ENCODE measurements around the gene ANKH.
"Not testable (repeated sequence)": the region's sequence is repeated elsewhere in the genome, so short reads cannot be mapped to it uniquely, and the experiment has no call there.

ANKH gene

GRCh38 chr5:14879937-14880589 lies 8.5 kb upstream of the ANKH start:
- H3K4me3 ChIP-seq: no peak overlapping the region
- no peak overlapping the region for H3K27ac ChIP-seq
- no peak for DNase-seq (ENCODE audit: low read depth, low spot score)
- TF ChIP-seq FOXP2 (optimal IDR thresholded peaks at IDR 0.05; ENCODE audit: control extremely low read depth, extremely low read length, insufficient read depth) (no peak), POLR2AphosphoS5 (IDR thresholded peaks at IDR 0.05; ENCODE audit: borderline replicate concordance, low read depth, low read length) (no peak), EZH2 (IDR thresholded peaks at IDR 0.05) (no peak)
- no peaks in the 10 kb centered on the region for H3K9me3 ChIP-seq (ENCODE audit: low read depth, low read length)
- no peak overlapping the region for H3K9ac ChIP-seq (ENCODE audit: insufficient read length)
- H3K36me3 ChIP-seq (ENCODE audit: insufficient read depth, low read length): no peaks in the 10 kb centered on the region

- TF ChIP-seq POLR2AphosphoS5 (IDR thresholded peaks at IDR 0.05; ENCODE audit: borderline replicate concordance, low read depth, low read length): no peak
- TF ChIP-seq FOXP2 (optimal IDR thresholded peaks at IDR 0.05; ENCODE audit: control extremely low read depth, extremely low read length, insufficient read depth): no peak
- no peak for TF ChIP-seq EZH2 (IDR thresholded peaks at IDR 0.05)
- no peak overlapping the region for H3K4me3 ChIP-seq
- H3K9ac ChIP-seq (ENCODE audit: insufficient read length): no peak overlapping the region
- H3K27ac ChIP-seq: no peak overlapping the region
- no peaks in the 10 kb centered on the region for H3K9me3 ChIP-seq (ENCODE audit: low read depth, low read length)
- no peaks in the 10 kb centered on the region for H3K36me3 ChIP-seq (ENCODE audit: insufficient read depth, low read length)
- DNase-seq (ENCODE audit: low read depth, low spot score): no peak
Measured at GRCh38 chr5:14879393-14879792, 7.8 kb upstream of the ANKH start.

GRCh38 chr5:14878192-14878591 lies 6.6 kb upstream of the ANKH start:
- not testable (repeated sequence) for H3K4me3 ChIP-seq; H3K9ac ChIP-seq (ENCODE audit: insufficient read length); H3K36me3 ChIP-seq (ENCODE audit: insufficient read depth, low read length); H3K9me3 ChIP-seq (ENCODE audit: low read depth, low read length); DNase-seq (ENCODE audit: low read depth, low spot score); H3K27ac ChIP-seq

GRCh38 chr5:14876095-14876494 lies 4.5 kb upstream of the ANKH start:
- no peaks in the 10 kb centered on the region for H3K36me3 ChIP-seq (ENCODE audit: insufficient read depth, low read length)
- TF ChIP-seq EZH2 (IDR thresholded peaks at IDR 0.05): no peak
- TF ChIP-seq FOXP2 (optimal IDR thresholded peaks at IDR 0.05; ENCODE audit: control extremely low read depth, extremely low read length, insufficient read depth): no peak
- DNase-seq (ENCODE audit: low read depth, low spot score): no peak
- H3K9ac ChIP-seq (ENCODE audit: insufficient read length): no peak overlapping the region
- no peak overlapping the region for H3K4me3 ChIP-seq
- no peak overlapping the region for H3K27ac ChIP-seq
- no peaks in the 10 kb centered on the region for H3K9me3 ChIP-seq (ENCODE audit: low read depth, low read length)

- Histone ChIP-seq H3K27ac (no peak overlapping the region), H3K36me3 (ENCODE audit: insufficient read depth, low read length) (no peaks in the 10 kb centered on the region), H3K9me3 (ENCODE audit: low read depth, low read length) (no peaks in the 10 kb centered on the region), H3K4me3 (no peak overlapping the region), H3K9ac (ENCODE audit: insufficient read length) (no peak overlapping the region)
- no peak for DNase-seq (ENCODE audit: low read depth, low spot score)
- TF ChIP-seq EZH2 (IDR thresholded peaks at IDR 0.05) (no peak), FOXP2 (optimal IDR thresholded peaks at IDR 0.05; ENCODE audit: control extremely low read depth, extremely low read length, insufficient read depth) (no peak), POLR2AphosphoS5 (IDR thresholded peaks at IDR 0.05; ENCODE audit: borderline replicate concordance, low read depth, low read length) (no peak)
Measured at GRCh38 chr5:14873790-14874189, 2.2 kb upstream of the ANKH start.

GRCh38 chr5:14873093-14873492 lies 1.5 kb upstream of the ANKH start:
- Histone ChIP-seq H3K27ac (no peak overlapping the region), H3K9ac (ENCODE audit: insufficient read length) (no peak overlapping the region), H3K4me3 (no peak overlapping the region), H3K9me3 (ENCODE audit: low read depth, low read length) (no peaks in the 10 kb centered on the region), H3K36me3 (ENCODE audit: insufficient read depth, low read length) (no peaks in the 10 kb centered on the region)
- no peak for TF ChIP-seq EZH2 (IDR thresholded peaks at IDR 0.05)
- TF ChIP-seq POLR2AphosphoS5 (IDR thresholded peaks at IDR 0.05; ENCODE audit: borderline replicate concordance, low read depth, low read length): no peak
- TF ChIP-seq FOXP2 (optimal IDR thresholded peaks at IDR 0.05; ENCODE audit: control extremely low read depth, extremely low read length, insufficient read depth): no peak
- DNase-seq (ENCODE audit: low read depth, low spot score): no peak

GRCh38 chr5:14872070-14872989 lies 752 bp upstream of the ANKH start:
- no peaks in the 10 kb centered on the region for H3K9me3 ChIP-seq (ENCODE audit: low read depth, low read length)
- H3K27ac ChIP-seq: no peak overlapping the region
- no peak for TF ChIP-seq POLR2AphosphoS5 (IDR thresholded peaks at IDR 0.05; ENCODE audit: borderline replicate concordance, low read depth, low read length)
- no peak for DNase-seq (ENCODE audit: low read depth, low spot score)
- H3K4me3 ChIP-seq: peak overlapping the region; percentile 66
- H3K36me3 ChIP-seq (ENCODE audit: insufficient read depth, low read length): no peaks in the 10 kb centered on the region
- H3K9ac ChIP-seq (ENCODE audit: insufficient read length): no peak overlapping the region

- Histone ChIP-seq H3K9me3 (ENCODE audit: low read depth, low read length) (no peaks in the 10 kb centered on the region), H3K27ac (no peak overlapping the region), H3K4me3 (peak overlapping the region; percentile 67), H3K9ac (ENCODE audit: insufficient read length) (no peak overlapping the region), H3K36me3 (ENCODE audit: insufficient read depth, low read length) (no peaks in the 10 kb centered on the region)
- no peak for DNase-seq (ENCODE audit: low read depth, low spot score)
- TF ChIP-seq FOXP2 (optimal IDR thresholded peaks at IDR 0.05; ENCODE audit: control extremely low read depth, extremely low read length, insufficient read depth) (no peak), EZH2 (IDR thresholded peaks at IDR 0.05) (no peak), POLR2AphosphoS5 (IDR thresholded peaks at IDR 0.05; ENCODE audit: borderline replicate concordance, low read depth, low read length) (no peak)
Measured at GRCh38 chr5:14870337-14871213, 1.0 kb downstream of the ANKH start.

Data from SK-N-MC (cell line).